Kidney (tissue), 14 donors: ENCODE data around the gene MAP1S. TPM values are rescaled to one million over a fixed set of nuclear protein-coding genes. Genes with fewer than 3 reads are reported as not detected.

ENCODE experiments used
- DNase-seq, 5 donors: peaks; one replicate each; pipeline ENCODE4 v3.0.0-alpha.2; 2013 to 2020
- FAIRE-seq: peaks from 2 replicates; lab custom pipeline; 2012; peaks lifted over from hg19 to GRCh38; lab: Jason Lieb, UNC
- H3K27ac ChIP-seq, 2 donors: one replicate each; pipeline ENCODE4 v1.7.0; 2013; ENCODE audit warnings: low read depth in 2 of 2, low read length in 2 of 2, inconsistent platforms in 1 of 2
- H3K27me3 ChIP-seq: one replicate; pipeline ENCODE4 v1.7.1; 2013; ENCODE audit warnings: low read length, inconsistent platforms; ENCODE audit not compliant: control insufficient read depth, insufficient read depth
- H3K36me3 ChIP-seq, 3 donors: one replicate each; pipeline versions ENCODE4 v1.7.0 to v1.7.1; 2013; ENCODE audit warnings: low read length in 3 of 3, control low read depth in 1 of 3, inconsistent platforms in 1 of 3; ENCODE audit not compliant: insufficient read depth in 3 of 3, control insufficient read depth in 2 of 3
- H3K4me1 ChIP-seq, 3 donors: one replicate each; pipeline versions ENCODE4 v1.7.0 to v1.7.1; 2013; ENCODE audit warnings: low read length in 3 of 3, inconsistent platforms in 1 of 3, low read depth in 1 of 3; ENCODE audit not compliant: control insufficient read depth in 2 of 3, insufficient read depth in 2 of 3
- H3K4me3 ChIP-seq, 3 donors: one replicate each; pipeline versions ENCODE4 v1.7.0 to v1.8.1; 2013; ENCODE audit warnings: low read length in 3 of 3, control low read depth in 1 of 3, inconsistent platforms in 1 of 3
- H3K9ac ChIP-seq, 3 donors: one replicate each; pipeline versions ENCODE4 v1.7.0 to v1.7.1; 2013; ENCODE audit warnings: low read length in 3 of 3, control low read depth in 1 of 3, inconsistent platforms in 1 of 3
- H3K9me3 ChIP-seq, 3 donors: one replicate each; pipeline versions ENCODE4 v1.7.0 to v1.7.1; 2013; ENCODE audit warnings: low read length in 3 of 3, control low read depth in 1 of 3, inconsistent platforms in 1 of 3; ENCODE audit not compliant: control insufficient read depth in 2 of 3, insufficient read depth in 1 of 3
- intact Hi-C: fragments of 100-400 bp; cut with DNase I; formaldehyde crosslinking; loops from one replicate; pipeline ENCODE4 v1.11.1; 2022
- polyA plus RNA-seq: library from polyadenylated mRNA; stranded (reverse); fragments of 350-450 nt; fragmentation: Illumina TruSeq; extraction: RNeasy Lipid Tissue Mini Kit (QIAGEN cat#74804); gene quantifications from one replicate; pipeline ENCODE4 v1.2.3, GENCODE V29; 2014; ENCODE audit warnings: low read depth, low replicate concordance; ENCODE audit not compliant: insufficient read depth
- total RNA-seq: library from RNA; stranded (reverse); fragmentation: NEBNext Ultra II Directional; extraction: Animal tissue kit (Norgen Biotek cat#: 25700); gene quantifications from one replicate; pipeline ENCODE4 v1.2.1, GENCODE V29; 2021
- TF ChIP-seq, protein P1 (sequence below): IDR thresholded peaks from 3 replicates; pipeline ENCODE4 v1.5.1; 2012; ENCODE audit warnings: mild to moderate bottlenecking, moderate library complexity, borderline replicate concordance; ENCODE audit not compliant: insufficient read depth; ENCODE audit errors: extremely low read depth
- donor health status: control.
- donor health status: control.
- donor health status: control.
- donor health status: control.
- donor health status: control.
- donor health status: DM: yes; HTN: yes; CAD: no.
- donor health status: Normal renal cell carcinoma (clear cell type).

MAP1S gene
- total and polyA plus RNA-seq, 2 donors from 2014 or later = 25.2 to 56.1 TPM

DNA sequence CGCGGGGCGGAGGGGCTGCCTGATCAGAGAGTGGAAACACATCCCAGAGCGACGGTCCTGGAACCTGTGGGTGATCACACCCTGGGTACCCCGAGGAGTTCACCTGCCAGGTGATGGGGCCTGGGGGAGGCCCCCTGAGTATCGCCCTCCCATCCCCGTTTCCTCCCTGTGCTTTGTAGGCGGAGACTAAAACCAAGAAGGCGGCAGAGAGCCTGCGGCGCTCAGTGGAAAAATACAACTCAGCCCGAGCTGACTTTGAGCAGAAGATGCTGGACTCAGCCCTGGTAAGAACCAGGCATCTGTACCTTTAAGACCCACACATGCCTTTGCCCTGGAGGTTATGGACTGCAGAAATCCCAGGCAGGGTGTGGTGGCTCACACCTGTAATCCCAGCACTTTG is 51.3 kb downstream of the MAP1S start:
- FAIRE-seq (no peak), DNase-seq (no peak)
- Histone ChIP-seq H3K4me1 (peaks cover 0 to 3% (median 0%) of the 10 kb centered on the region in 3 donors), H3K9ac (no peak overlapping the region), H3K9me3 (no peaks in the 10 kb centered on the region), H3K4me3 (no peak overlapping the region), H3K36me3 (no peaks in the 10 kb centered on the region), H3K27ac (no peak overlapping the region), H3K27me3 (no peaks in the 10 kb centered on the region)
- intact Hi-C loops = no loop called here
- TF ChIP-seq, protein P1, sequence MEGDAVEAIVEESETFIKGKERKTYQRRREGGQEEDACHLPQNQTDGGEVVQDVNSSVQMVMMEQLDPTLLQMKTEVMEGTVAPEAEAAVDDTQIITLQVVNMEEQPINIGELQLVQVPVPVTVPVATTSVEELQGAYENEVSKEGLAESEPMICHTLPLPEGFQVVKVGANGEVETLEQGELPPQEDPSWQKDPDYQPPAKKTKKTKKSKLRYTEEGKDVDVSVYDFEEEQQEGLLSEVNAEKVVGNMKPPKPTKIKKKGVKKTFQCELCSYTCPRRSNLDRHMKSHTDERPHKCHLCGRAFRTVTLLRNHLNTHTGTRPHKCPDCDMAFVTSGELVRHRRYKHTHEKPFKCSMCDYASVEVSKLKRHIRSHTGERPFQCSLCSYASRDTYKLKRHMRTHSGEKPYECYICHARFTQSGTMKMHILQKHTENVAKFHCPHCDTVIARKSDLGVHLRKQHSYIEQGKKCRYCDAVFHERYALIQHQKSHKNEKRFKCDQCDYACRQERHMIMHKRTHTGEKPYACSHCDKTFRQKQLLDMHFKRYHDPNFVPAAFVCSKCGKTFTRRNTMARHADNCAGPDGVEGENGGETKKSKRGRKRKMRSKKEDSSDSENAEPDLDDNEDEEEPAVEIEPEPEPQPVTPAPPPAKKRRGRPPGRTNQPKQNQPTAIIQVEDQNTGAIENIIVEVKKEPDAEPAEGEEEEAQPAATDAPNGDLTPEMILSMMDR = no peak

DNA sequence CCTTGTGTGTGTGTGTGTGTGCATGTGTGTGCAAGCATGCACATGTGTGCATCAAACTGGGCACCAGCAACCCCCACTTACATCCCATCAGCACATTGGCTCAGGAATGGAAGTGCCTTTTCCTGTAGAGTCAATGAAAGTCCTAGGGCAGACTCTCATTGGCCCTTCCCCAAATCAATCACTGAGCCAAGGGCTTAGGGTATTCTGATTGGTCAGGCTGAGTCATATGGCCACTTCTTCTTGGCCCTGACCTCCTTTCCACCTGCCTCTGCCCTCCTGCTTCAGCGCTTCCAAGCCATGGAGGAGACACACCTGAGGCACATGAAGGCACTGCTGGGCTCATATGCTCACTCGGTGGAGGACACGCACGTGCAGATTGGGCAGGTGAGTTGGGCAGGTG is 52.9 kb downstream of the MAP1S start:
- H3K27ac ChIP-seq = no peak overlapping the region
- H3K27me3 ChIP-seq = no peaks in the 10 kb centered on the region
- H3K36me3 ChIP-seq = no peaks in the 10 kb centered on the region
- FAIRE-seq = no peak
- no peak for DNase-seq
- no peak overlapping the region for H3K4me3 ChIP-seq
- H3K4me1 ChIP-seq = no peaks in the 10 kb centered on the region
- TF ChIP-seq, protein P1 = no peak
- no peaks in the 10 kb centered on the region for H3K9me3 ChIP-seq
- H3K9ac ChIP-seq = no peak overlapping the region
- intact Hi-C loops = no loop called here

DNA sequence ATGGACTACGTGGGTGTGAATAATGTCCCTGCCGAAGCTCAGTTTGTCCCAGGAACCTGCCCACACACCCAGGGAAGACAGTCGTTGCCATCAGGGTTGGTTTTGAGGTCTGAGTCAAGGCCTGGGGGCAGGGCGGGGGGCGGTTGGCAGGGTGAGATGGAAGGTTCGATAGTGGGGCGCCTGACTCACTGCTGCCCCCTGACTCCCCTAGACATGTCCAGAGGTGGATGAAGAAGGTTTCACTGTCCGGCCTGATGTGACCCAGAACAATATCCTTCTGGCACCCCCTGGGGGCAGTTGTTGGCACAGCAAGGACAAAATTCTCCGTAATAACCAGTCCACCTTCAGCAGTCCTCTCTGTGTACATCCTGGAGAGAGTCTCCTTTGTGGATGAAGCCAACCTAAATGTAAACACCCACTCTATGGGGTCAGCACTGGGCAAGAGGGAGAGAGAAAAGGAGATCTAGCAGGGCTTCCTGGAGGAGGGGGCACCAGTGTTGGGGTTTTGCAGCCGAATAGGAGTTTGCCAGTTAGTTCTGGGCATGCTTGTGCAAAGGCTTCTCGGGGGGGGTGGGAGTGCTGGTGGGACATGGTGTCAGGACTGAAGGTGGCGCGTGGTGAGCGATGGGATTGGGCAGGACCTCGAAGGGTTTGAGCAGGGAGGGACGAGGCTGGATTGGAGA is 56.1 kb downstream of the MAP1S start:
- no peaks in the 10 kb centered on the region for H3K9me3 ChIP-seq
- H3K36me3 ChIP-seq = no peaks in the 10 kb centered on the region
- no peaks in the 10 kb centered on the region for H3K27me3 ChIP-seq
- no peak overlapping the region for H3K4me3 ChIP-seq
- TF ChIP-seq, protein P1 = no peak
- no peak overlapping the region for H3K27ac ChIP-seq
- peaks cover 0 to 4% (median 0%) of the 10 kb centered on the region in 3 donors for H3K4me1 ChIP-seq
- intact Hi-C loops = no loop called here
- FAIRE-seq (no peak), DNase-seq (peak in 1 of 5 donors; percentile 27)
- H3K9ac ChIP-seq = no peak overlapping the region
